Activated CD4-positive, alpha-beta T cell treated with anti-CD3 and anti-CD28 coated beads for 36 hours (primary cell): ENCODE measurements around the gene CRMP1. TPM values are rescaled to one million over a fixed set of nuclear protein-coding genes. Genes with fewer than 3 reads are reported as not detected.
"Not testable (repeated sequence)": the region's sequence is repeated elsewhere in the genome, so short reads cannot be mapped to it uniquely, and the experiment has no call there.

Experiments
- ATAC-seq: fragments of 200-7000 bp; cut with Tn5 transposase; one replicate; pipeline ENCODE4 v1.10.0; 2021; ENCODE audit warnings: mild to moderate bottlenecking, moderate library complexity
- CTCF ChIA-PET: fragments of 350-600 bp; sonication (Branson Sonifier 250); formaldehyde crosslinking; loops from one replicate; lab custom pipeline; 2021; ENCODE audit warnings: antibody characterized with exemption; lab: Charles Lee
- POLR2A ChIA-PET: fragments of 350-600 bp; sonication (Branson Sonifier 250); formaldehyde crosslinking; loops from one replicate; lab custom pipeline; 2021; ENCODE audit warnings: antibody characterized with exemption, inconsistent platforms; lab: Charles Lee
- DNase-seq: peaks from one replicate; pipeline ENCODE4 v3.0.0-alpha.2; 2020
- H3K27ac Mint-ChIP-seq: one replicate; pipeline ENCODE4 v1.8.0; 2021; ENCODE audit warnings: mixed read lengths
- H3K27me3 Mint-ChIP-seq: one replicate; pipeline ENCODE4 v1.8.0; 2021; ENCODE audit warnings: mixed read lengths
- H3K36me3 Mint-ChIP-seq: one replicate; pipeline ENCODE4 v1.8.0; 2021; ENCODE audit warnings: low read depth, mixed read lengths
- H3K4me1 Mint-ChIP-seq: one replicate; pipeline ENCODE4 v1.8.0; 2021; ENCODE audit warnings: mixed read lengths
- H3K4me3 Mint-ChIP-seq: one replicate; pipeline ENCODE4 v1.8.0; 2021; ENCODE audit warnings: mild to moderate bottlenecking, moderate library complexity, mixed read lengths
- H3K9me3 Mint-ChIP-seq: one replicate; pipeline ENCODE4 v1.8.0; 2021; ENCODE audit warnings: low read depth, mixed read lengths
- intact Hi-C, 2 experiments: fragments of 100-400 bp; cut with DNase I in 1 of 2; cut with micrococcal nuclease in 1 of 2; formaldehyde crosslinking; loops; one replicate each; pipeline versions ENCODE4 v1.14.2 to v1.15.1; 2022 to 2024; cut with DNase I, micrococcal nuclease
- total RNA-seq, 2 experiments: library from RNA; stranded (reverse); gene quantifications; one replicate each; pipeline ENCODE4 v1.2.3, GENCODE V29; 2021

Gene CRMP1
- total RNA-seq, 2 experiments from 2014 or later, result not detected

- intact Hi-C loops, result loop anchor here (1.0 to 10.0 kb wide), 5 partner anchors 410 to 1325 kb away; partner anchors contain the start of gene STK32B (in 2 of the 2)
- Mint-ChIP-seq H3K27ac (no peak overlapping the region), H3K4me1 (no peaks in the 10 kb centered on the region), H3K27me3 (peaks cover 3% of the 10 kb centered on the region), H3K9me3 (no peaks in the 10 kb centered on the region), H3K4me3 (no peak overlapping the region), H3K36me3 (no peaks in the 10 kb centered on the region)
- ChIA-PET CTCF (interaction anchor here (0.6 to 1.3 kb wide), 14 partner anchors 8 to 1050 kb away, joined by 3 to 5 read pairs (median 3); partner anchors contain the start of gene STK32B), POLR2A (no interaction called here)
- peak; percentile 35 for DNase-seq
- peak; percentile 49 for ATAC-seq
Measured at GRCh38 chr4:5812506-5813229, 80.2 kb downstream of the CRMP1 start.

- H3K4me1 Mint-ChIP-seq, H3K27ac Mint-ChIP-seq, H3K36me3 Mint-ChIP-seq, H3K9me3 Mint-ChIP-seq, ATAC-seq, DNase-seq, H3K4me3 Mint-ChIP-seq, POLR2A ChIA-PET, H3K27me3 Mint-ChIP-seq: not testable (repeated sequence)
- CTCF ChIA-PET, result interaction anchor here (0.6 kb wide), 1 partner anchor 406 kb away, joined by 3 read pairs; no protein-coding TSS in a partner anchor
- intact Hi-C loops, result loop anchor here (2.0 to 10.0 kb wide), 4 partner anchors 410 to 1325 kb away; partner anchors contain the start of gene STK32B (in 2 of the 2)
Measured at GRCh38 chr4:5812057-5812456, 80.8 kb downstream of the CRMP1 start.

- H3K4me3 Mint-ChIP-seq, result no peak overlapping the region
- CTCF ChIA-PET, result no interaction called here
- intact Hi-C loops, result loop anchor here (5.0 to 10.0 kb wide), 3 partner anchors 409 to 1324 kb away; no protein-coding TSS in a partner anchor
- peaks cover 3% of the 10 kb centered on the region for H3K27me3 Mint-ChIP-seq
- no peak overlapping the region for H3K27ac Mint-ChIP-seq
- ATAC-seq (no peak), DNase-seq (no peak)
- no peaks in the 10 kb centered on the region for H3K4me1 Mint-ChIP-seq
- POLR2A ChIA-PET, result no interaction called here
- no peaks in the 10 kb centered on the region for H3K36me3 Mint-ChIP-seq
- H3K9me3 Mint-ChIP-seq, result no peaks in the 10 kb centered on the region
Measured at GRCh38 chr4:5810770-5811430, 82.0 kb downstream of the CRMP1 start.

GRCh38 chr4:5810151-5810550, 82.7 kb downstream of the CRMP1 start:
- ChIA-PET CTCF (interaction anchor here (0.7 kb wide), 1 partner anchor 10 kb away, joined by 3 read pairs; no protein-coding TSS in a partner anchor), POLR2A (no interaction called here)
- DNase-seq (no peak), ATAC-seq (no peak)
- no peaks in the 10 kb centered on the region for H3K4me1 Mint-ChIP-seq
- H3K9me3 Mint-ChIP-seq, result no peaks in the 10 kb centered on the region
- peaks cover 2% of the 10 kb centered on the region for H3K27me3 Mint-ChIP-seq
- H3K36me3 Mint-ChIP-seq, result no peaks in the 10 kb centered on the region
- H3K4me3 Mint-ChIP-seq, result no peak overlapping the region
- no peak overlapping the region for H3K27ac Mint-ChIP-seq
- intact Hi-C loops, result loop anchor here (5.0 to 10.0 kb wide), 3 partner anchors 408 to 1323 kb away; no protein-coding TSS in a partner anchor

GRCh38 chr4:5809216-5809776, 83.6 kb downstream of the CRMP1 start:
- Mint-ChIP-seq H3K27me3 (no peaks in the 10 kb centered on the region), H3K9me3 (no peaks in the 10 kb centered on the region), H3K4me1 (no peaks in the 10 kb centered on the region), H3K27ac (no peak overlapping the region), H3K4me3 (no peak overlapping the region), H3K36me3 (no peaks in the 10 kb centered on the region)
- no peak for ATAC-seq
- ChIA-PET POLR2A (no interaction called here), CTCF (interaction anchor here (0.6 kb wide), 2 partner anchors 18 to 414 kb away, joined by 3 read pairs; no protein-coding TSS in a partner anchor)
- intact Hi-C loops, result no loop called here
- no peak for DNase-seq

GRCh38 chr4:5808081-5808741, 84.7 kb downstream of the CRMP1 start:
- ChIA-PET POLR2A (no interaction called here), CTCF (interaction anchor here (0.6 kb wide), 2 partner anchors 19 to 413 kb away, joined by 3 read pairs; no protein-coding TSS in a partner anchor)
- no peak overlapping the region for H3K27ac Mint-ChIP-seq
- ATAC-seq, result no peak
- H3K4me3 Mint-ChIP-seq, result no peak overlapping the region
- DNase-seq, result no peak
- H3K9me3 Mint-ChIP-seq, result no peaks in the 10 kb centered on the region
- no peaks in the 10 kb centered on the region for H3K27me3 Mint-ChIP-seq
- no peaks in the 10 kb centered on the region for H3K36me3 Mint-ChIP-seq
- no peaks in the 10 kb centered on the region for H3K4me1 Mint-ChIP-seq
- intact Hi-C loops, result no loop called here

- ChIA-PET POLR2A (no interaction called here), CTCF (no interaction called here)
- H3K36me3 Mint-ChIP-seq, result no peaks in the 10 kb centered on the region
- no peaks in the 10 kb centered on the region for H3K27me3 Mint-ChIP-seq
- ATAC-seq, result no peak
- H3K27ac Mint-ChIP-seq, result no peak overlapping the region
- no peaks in the 10 kb centered on the region for H3K9me3 Mint-ChIP-seq
- H3K4me1 Mint-ChIP-seq, result no peaks in the 10 kb centered on the region
- H3K4me3 Mint-ChIP-seq, result no peak overlapping the region
- intact Hi-C loops, result no loop called here
- DNase-seq, result no peak
Measured at GRCh38 chr4:5805270-5805669, 87.6 kb downstream of the CRMP1 start.

GRCh38 chr4:5804656-5805055, 88.2 kb downstream of the CRMP1 start:
- no peak for ATAC-seq

GRCh38 chr4:5802565-5802964, 90.3 kb downstream of the CRMP1 start:
- intact Hi-C loops, result no loop called here
- Mint-ChIP-seq H3K36me3 (no peaks in the 10 kb centered on the region), H3K27me3 (no peaks in the 10 kb centered on the region), H3K4me3 (no peak overlapping the region), H3K9me3 (no peaks in the 10 kb centered on the region), H3K27ac (no peak overlapping the region), H3K4me1 (no peaks in the 10 kb centered on the region)
- ChIA-PET POLR2A (no interaction called here), CTCF (interaction anchor here (0.9 kb wide), 1 partner anchor 10 kb away, joined by 3 read pairs; no protein-coding TSS in a partner anchor)
- ATAC-seq (no peak), DNase-seq (no peak)

More at GRCh38 chr4:5804656-5805055, 88.2 kb downstream of the CRMP1 start:
- Mint-ChIP-seq H3K27ac (no peak overlapping the region), H3K4me1 (no peaks in the 10 kb centered on the region), H3K36me3 (no peaks in the 10 kb centered on the region), H3K27me3 (no peaks in the 10 kb centered on the region), H3K4me3 (no peak overlapping the region), H3K9me3 (no peaks in the 10 kb centered on the region)
- POLR2A ChIA-PET, result no interaction called here
- intact Hi-C loops, result no loop called here
- CTCF ChIA-PET, result interaction anchor here (0.6 kb wide), 2 partner anchors 13 to 502 kb away, joined by 3 read pairs; no protein-coding TSS in a partner anchor
- DNase-seq, result no peak

- Mint-ChIP-seq H3K9me3 (no peaks in the 10 kb centered on the region), H3K36me3 (no peaks in the 10 kb centered on the region), H3K27me3 (no peaks in the 10 kb centered on the region), H3K4me1 (no peaks in the 10 kb centered on the region), H3K4me3 (no peak overlapping the region), H3K27ac (no peak overlapping the region)
- intact Hi-C loops, result no loop called here
- POLR2A ChIA-PET, result no interaction called here
- CTCF ChIA-PET, result no interaction called here
- ATAC-seq (no peak), DNase-seq (no peak)
Measured at GRCh38 chr4:5801696-5802095, 91.2 kb downstream of the CRMP1 start.

GRCh38 chr4:5800496-5800895, 92.4 kb downstream of the CRMP1 start:
- H3K27ac Mint-ChIP-seq, result no peak overlapping the region
- no peaks in the 10 kb centered on the region for H3K36me3 Mint-ChIP-seq
- intact Hi-C loops, result no loop called here
- H3K9me3 Mint-ChIP-seq, result no peaks in the 10 kb centered on the region
- ATAC-seq (no peak), DNase-seq (no peak)
- ChIA-PET POLR2A (no interaction called here), CTCF (interaction anchor here (0.6 kb wide), 1 partner anchor 9 kb away, joined by 3 read pairs; no protein-coding TSS in a partner anchor)
- no peaks in the 10 kb centered on the region for H3K4me1 Mint-ChIP-seq
- H3K27me3 Mint-ChIP-seq, result peaks cover 2% of the 10 kb centered on the region
- no peak overlapping the region for H3K4me3 Mint-ChIP-seq
